ENCODE data around the gene IL27RA. TPM values are rescaled to one million over a fixed set of nuclear protein-coding genes. Genes with fewer than 3 reads are reported as not detected.
"Not testable (repeated sequence)": the region's sequence is repeated elsewhere in the genome, so short reads cannot be mapped to it uniquely, and the experiment has no call there.

Gene IL27RA
- total RNA-seq, 1 donor from 2014 or later, result 76.6 TPM

DNA sequence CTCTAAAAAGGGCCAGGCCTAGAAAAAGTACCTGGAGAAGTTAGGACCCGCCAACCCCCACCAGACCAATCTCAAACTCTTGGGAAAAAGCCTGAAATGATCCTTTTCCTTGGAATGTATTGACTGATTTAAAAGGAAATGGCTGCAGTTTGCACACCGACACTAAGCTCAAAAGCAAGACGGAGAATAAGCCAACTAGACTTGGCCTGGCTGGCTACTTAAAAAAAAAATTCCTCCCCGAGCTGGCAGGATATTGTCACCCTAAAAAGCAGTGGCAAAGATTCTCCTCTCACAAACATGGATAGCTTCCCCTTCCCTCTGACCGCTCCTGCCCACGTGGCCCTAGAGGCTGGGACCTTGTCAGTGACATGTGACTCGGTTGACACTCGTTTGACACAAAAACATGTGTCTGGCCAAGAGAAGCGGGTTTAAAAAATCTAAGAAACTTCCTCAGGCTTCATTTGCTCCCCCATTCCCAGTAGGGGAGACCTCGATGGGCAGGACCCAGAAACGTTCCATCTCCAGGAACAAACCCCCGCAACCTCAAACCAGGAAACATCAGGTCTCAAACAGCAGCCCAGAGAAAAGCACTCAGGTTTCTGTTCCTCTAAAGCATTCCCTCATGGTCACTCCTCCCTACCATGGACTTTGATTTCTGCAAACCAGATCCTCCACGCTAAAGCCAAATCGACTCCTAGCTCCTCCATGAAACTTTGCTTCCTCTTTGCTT is 26.8 kb upstream of the IL27RA start:
- Mint-ChIP-seq H3K4me1 (ENCODE audit: low read depth) (peaks cover 38% of the 10 kb centered on the region), H3K27ac (peak overlapping the region; percentile 90), H3K9me3 (no peaks in the 10 kb centered on the region), H3K36me3 (ENCODE audit: low read depth) (peaks cover 7% of the 10 kb centered on the region), H3K4me3 (ENCODE audit: low read depth) (peak overlapping the region; percentile 80), H3K27me3 (ENCODE audit: low read depth) (no peaks in the 10 kb centered on the region)
- intact Hi-C loops (cut with micrococcal nuclease), result loop anchor here (1.0 to 5.0 kb wide), 2 partner anchors 52 to 68 kb away; partner anchors contain the start of genes DCAF15 and MISP3
- no peak for DNase-seq (ENCODE audit: low spot score)

DNA sequence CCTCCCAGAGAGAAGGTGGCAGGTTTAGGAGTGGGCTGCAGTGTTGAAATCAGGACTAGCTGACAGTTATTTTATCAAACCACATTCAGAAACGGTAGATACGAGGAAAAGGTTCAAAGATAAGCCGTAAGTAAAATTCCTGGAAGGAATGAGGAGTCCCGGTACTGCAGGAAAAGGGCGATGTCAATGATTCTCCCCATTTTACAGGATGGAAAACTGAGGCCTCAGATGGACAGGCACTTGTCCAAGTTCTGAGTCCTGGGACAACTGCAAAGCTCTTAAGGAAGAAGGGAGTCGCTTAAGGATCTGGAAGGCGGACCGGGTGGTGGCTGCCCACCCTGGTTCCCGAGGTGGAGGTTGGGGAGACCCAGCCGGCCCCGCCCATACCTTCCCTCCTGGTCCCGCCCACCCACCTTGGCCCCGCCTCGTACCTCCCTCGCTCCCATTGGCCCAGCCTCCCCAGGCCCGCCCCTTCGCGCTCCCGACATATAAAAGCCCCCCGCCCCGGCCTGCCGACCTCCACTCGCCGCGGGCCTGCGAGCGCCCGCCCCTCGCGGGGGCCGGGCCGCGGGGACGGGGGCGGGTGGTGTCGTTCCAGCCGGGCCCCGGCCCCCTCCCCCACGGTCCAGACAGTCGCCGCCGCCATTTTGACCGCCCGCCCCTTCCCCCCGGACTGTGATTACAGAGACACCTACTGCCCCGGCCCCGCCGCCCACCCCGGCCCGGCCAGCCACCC is 26.0 kb upstream of the IL27RA start:
- DNase-seq (ENCODE audit: low spot score), result peak; percentile 84
- peaks cover 38% of the 10 kb centered on the region for H3K4me1 Mint-ChIP-seq (ENCODE audit: low read depth)
- H3K27me3 Mint-ChIP-seq (ENCODE audit: low read depth), result no peaks in the 10 kb centered on the region
- intact Hi-C loops (cut with micrococcal nuclease), result loop anchor here (1.0 to 5.0 kb wide), 4 partner anchors 19 to 125 kb away; partner anchors contain the start of genes DCAF15 and MISP3
- H3K27ac Mint-ChIP-seq, result peak overlapping the region; percentile 90
- peaks cover 4% of the 10 kb centered on the region for H3K36me3 Mint-ChIP-seq (ENCODE audit: low read depth)
- H3K9me3 Mint-ChIP-seq, result no peaks in the 10 kb centered on the region
- H3K4me3 Mint-ChIP-seq (ENCODE audit: low read depth), result peak overlapping the region; percentile 80

DNA sequence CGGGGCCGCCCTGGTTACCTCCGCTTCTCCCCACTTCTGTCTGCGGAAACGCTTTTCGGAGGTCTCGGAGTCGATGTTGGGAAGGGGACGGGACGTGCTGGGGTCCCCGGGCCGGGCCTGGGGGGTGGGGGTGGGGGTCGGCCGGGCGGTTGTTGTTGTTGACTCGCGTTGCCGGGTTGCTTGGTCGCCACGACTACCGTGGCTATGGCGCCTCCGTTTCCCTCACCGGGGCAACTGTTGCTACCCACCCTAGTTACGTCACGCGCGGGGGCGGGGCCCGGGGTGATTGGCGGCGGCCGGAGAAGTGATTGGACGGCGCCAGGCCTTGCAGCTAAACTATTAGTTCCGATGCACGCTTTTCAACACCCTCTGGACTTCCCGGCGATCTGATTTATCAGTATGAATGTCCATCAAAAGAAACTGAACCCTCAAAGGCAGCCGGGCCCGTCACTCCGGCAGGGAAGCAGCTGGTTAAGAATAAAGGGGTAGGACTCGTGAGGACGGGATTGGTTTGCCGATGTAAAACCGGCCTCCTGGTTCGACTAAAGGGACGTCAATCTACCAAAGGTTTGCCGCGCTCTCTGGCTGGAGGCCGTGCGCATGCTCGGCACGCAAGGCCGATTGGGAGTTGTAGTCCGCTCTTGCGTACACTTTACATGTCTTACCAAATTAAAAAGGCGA is 25.3 kb upstream of the IL27RA start, which contains the start of gene RFX1:
Gene RFX1 (minus strand): TSS at position 236 of the 681 bp plus-strand sequence. CDS start 12,477 bp downstream, outside the sequence.
- Mint-ChIP-seq H3K4me3 (ENCODE audit: low read depth) (peak within 1 kb of the TSS; percentile 84), H3K4me1 (ENCODE audit: low read depth) (peaks cover 34% of the 10 kb centered on the region), H3K27me3 (ENCODE audit: low read depth) (no peaks in the 10 kb centered on the region), H3K36me3 (ENCODE audit: low read depth) (peaks cover under 1% of the 10 kb centered on the region), H3K27ac (peak within 1 kb of the TSS; percentile 94), H3K9me3 (no peaks in the 10 kb centered on the region)
- intact Hi-C loops (cut with micrococcal nuclease), result loop anchor here (1.0 to 5.0 kb wide), 3 partner anchors 20 to 126 kb away; partner anchors contain the start of gene MISP3
- peak; percentile 99 for DNase-seq (ENCODE audit: low spot score)

DNA sequence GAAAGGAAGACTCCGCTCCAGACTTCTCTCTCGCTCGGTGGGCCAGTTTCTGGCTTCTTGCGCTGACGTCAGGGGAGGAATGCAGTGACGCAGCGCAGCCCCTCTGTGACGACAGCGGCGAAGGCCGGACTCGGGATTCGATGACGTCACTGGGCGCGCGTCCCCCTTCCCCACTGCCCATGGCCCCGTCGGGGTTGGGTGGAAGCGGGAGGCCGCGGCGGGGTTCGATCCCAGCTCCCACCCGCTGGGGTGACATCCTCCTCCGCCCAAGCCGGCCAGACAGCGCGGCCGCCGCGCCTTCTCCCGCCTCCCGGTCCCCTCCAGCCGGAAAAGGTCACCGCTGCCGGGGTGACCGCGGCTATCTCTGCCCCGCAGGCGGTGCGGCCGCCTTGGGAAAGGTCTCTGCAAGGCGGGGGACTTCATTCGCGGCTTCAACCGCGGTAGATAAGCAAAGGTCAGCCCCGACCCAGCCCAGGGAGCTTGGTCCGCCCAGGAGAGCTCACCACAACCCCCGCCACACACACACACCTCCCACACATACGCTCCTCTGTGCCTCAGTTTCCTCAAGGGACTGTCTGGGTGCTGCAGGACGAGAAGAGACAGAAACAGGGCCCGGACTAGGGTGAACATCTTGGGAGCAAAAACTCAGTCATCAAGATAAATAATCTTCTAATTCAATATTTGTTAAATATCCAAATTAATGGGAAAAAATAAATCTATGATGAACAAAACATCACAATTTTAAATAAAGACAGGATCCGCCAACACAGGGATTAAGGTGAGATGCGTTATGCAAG is 24.6 kb upstream of the IL27RA start:
- DNase-seq (ENCODE audit: low spot score), result no peak
- Mint-ChIP-seq H3K36me3 (ENCODE audit: low read depth) (no peaks in the 10 kb centered on the region), H3K9me3 (no peaks in the 10 kb centered on the region), H3K27ac (peak overlapping the region; percentile 94), H3K4me1 (ENCODE audit: low read depth) (peaks cover 31% of the 10 kb centered on the region), H3K4me3 (ENCODE audit: low read depth) (peak overlapping the region; percentile 84), H3K27me3 (ENCODE audit: low read depth) (no peaks in the 10 kb centered on the region)
- intact Hi-C loops (cut with micrococcal nuclease), result loop anchor here (1.0 to 5.0 kb wide), 3 partner anchors 21 to 127 kb away; partner anchors contain the start of gene MISP3

DNA sequence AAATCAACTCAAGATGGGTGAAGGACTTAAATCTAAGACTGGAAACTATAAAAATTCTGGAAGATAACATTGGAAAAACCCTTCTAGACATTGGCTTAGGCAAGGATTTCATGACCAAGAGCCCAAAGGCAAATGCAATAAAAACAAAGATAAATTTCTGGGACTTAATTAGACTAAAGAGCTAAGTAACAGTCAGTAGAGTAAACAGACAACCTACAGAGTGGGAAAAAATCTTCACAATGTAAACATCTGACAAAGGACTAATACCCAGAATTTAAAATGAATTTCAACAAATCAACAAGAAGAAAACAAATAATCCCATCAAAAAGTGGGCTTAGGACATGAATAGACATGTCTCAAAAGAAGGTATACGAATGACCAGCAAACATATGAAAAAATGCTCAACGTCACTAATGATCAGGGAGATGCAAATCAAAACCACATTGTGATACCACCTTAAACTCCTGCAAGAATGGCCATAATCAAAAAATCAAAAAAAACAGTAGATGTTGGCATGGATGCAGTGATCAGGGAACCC is 19.1 kb upstream of the IL27RA start:
- Mint-ChIP-seq H3K27me3 (ENCODE audit: low read depth) (peaks cover 4% of the 10 kb centered on the region), H3K4me1 (ENCODE audit: low read depth) (peaks cover 3% of the 10 kb centered on the region), H3K9me3 (no peaks in the 10 kb centered on the region), H3K4me3 (ENCODE audit: low read depth) (no peak overlapping the region), H3K36me3 (ENCODE audit: low read depth) (no peaks in the 10 kb centered on the region), H3K27ac (no peak overlapping the region)
- DNase-seq (ENCODE audit: low spot score), result no peak
- intact Hi-C loops (cut with micrococcal nuclease), result no loop called here

DNA sequence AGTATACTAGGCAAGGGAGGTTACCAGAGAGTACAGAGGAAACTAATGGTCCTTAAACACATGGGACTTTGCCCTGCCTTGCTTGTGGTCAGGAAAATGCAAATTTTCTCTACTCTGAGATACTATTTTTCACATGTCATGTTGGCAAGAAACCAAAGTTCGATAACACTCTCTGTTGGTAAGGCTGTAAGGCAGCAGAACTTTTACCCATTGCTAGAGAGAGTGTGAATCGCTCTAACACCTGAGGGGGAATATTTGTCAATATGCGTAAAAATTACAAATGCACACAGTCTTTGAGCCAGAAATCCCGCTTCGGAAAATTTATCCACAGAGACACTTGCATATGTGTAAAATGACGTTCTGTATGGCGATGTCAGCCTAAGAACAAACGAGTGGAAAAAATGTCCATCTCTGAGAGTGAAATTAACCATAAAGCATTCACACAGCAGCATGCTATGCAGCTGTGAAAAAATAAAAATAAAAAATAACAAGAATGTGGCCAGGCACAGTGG is 16.0 kb upstream of the IL27RA start:
- intact Hi-C loops (cut with micrococcal nuclease), result no loop called here
- Mint-ChIP-seq H3K27me3 (ENCODE audit: low read depth) (peaks cover 4% of the 10 kb centered on the region), H3K9me3 (no peaks in the 10 kb centered on the region), H3K4me1 (ENCODE audit: low read depth) (peaks cover 6% of the 10 kb centered on the region), H3K27ac (no peak overlapping the region), H3K4me3 (ENCODE audit: low read depth) (no peak overlapping the region), H3K36me3 (ENCODE audit: low read depth) (no peaks in the 10 kb centered on the region)
- DNase-seq (ENCODE audit: low spot score), result no peak

DNA sequence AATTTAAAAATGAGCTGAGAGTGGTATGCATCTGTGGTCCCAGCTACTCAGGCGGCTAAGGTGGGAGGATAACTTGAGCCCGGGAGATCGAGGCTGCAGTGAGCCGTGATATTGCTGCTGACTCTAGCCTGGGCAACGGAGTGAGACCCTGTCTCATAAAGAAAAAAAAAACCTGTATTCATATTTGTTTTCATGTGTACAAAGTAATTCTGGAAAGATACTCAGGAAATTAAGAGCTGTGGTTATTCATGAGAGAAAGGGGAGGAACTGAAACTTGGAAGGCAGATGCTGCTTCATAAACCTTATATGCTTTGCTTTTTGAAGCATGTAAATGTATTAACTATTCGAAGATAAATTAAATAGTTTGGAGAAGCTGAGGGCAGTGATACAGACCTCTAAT is 12.5 kb upstream of the IL27RA start:
- DNase-seq (ENCODE audit: low spot score), result no peak
- intact Hi-C loops (cut with micrococcal nuclease), result no loop called here
- no peak overlapping the region for H3K27ac Mint-ChIP-seq
- no peaks in the 10 kb centered on the region for H3K36me3 Mint-ChIP-seq (ENCODE audit: low read depth)
- H3K27me3 Mint-ChIP-seq (ENCODE audit: low read depth), result no peaks in the 10 kb centered on the region
- H3K9me3 Mint-ChIP-seq, result no peaks in the 10 kb centered on the region
- H3K4me3 Mint-ChIP-seq (ENCODE audit: low read depth), result no peak overlapping the region
- peaks cover 11% of the 10 kb centered on the region for H3K4me1 Mint-ChIP-seq (ENCODE audit: low read depth)

DNA sequence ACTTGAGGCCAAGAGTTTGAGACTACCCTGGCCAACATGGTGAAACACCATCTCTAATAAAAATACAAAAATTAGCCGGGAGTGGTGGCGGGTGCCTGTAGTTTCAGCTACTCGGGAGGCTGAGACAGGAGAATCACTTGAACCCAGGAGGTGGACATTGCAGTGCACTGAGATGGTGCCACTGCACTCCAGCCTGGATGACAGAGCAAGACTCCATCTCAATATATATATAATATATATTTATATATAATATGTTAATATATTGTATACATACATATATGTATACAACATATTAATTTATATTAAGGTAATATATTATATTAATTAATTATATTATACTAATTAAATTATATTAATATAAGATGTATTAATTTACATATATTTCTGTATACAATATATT is 11.8 kb upstream of the IL27RA start:
- not testable (repeated sequence) for H3K9me3 Mint-ChIP-seq; H3K27ac Mint-ChIP-seq; H3K4me3 Mint-ChIP-seq (ENCODE audit: low read depth)

DNA sequence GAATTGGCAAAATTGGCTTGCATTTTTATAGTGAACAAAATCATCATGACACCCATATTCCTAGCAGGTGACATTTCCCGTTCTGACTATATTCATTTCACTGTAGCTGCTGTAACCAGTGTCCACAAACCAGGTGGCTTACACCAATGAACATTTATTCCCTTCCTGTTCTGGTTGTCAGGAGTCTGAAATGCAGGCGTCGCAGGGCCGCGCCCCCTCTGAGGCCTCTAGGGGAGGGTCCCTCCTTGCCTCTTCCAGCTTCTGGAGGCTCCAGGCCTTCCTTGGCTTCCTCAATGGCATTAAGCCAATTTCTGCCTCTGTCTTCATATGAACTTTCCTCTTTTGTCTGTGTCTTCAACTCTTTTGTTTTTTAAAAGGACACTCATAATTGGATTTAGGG is 10.1 kb upstream of the IL27RA start:
- H3K36me3 Mint-ChIP-seq (ENCODE audit: low read depth), result no peaks in the 10 kb centered on the region
- H3K27ac Mint-ChIP-seq, result no peak overlapping the region
- H3K4me3 Mint-ChIP-seq (ENCODE audit: low read depth), result no peak overlapping the region
- intact Hi-C loops (cut with micrococcal nuclease), result no loop called here
- DNase-seq (ENCODE audit: low spot score), result no peak
- no peaks in the 10 kb centered on the region for H3K9me3 Mint-ChIP-seq
- no peaks in the 10 kb centered on the region for H3K27me3 Mint-ChIP-seq (ENCODE audit: low read depth)
- peaks cover 9% of the 10 kb centered on the region for H3K4me1 Mint-ChIP-seq (ENCODE audit: low read depth)

More for the DNA sequence above, 11.8 kb upstream of the IL27RA start:
- H3K27me3 Mint-ChIP-seq (ENCODE audit: low read depth); DNase-seq (ENCODE audit: low spot score); intact Hi-C loops (cut with micrococcal nuclease); H3K36me3 Mint-ChIP-seq (ENCODE audit: low read depth): not testable (repeated sequence)
- H3K4me1 Mint-ChIP-seq (ENCODE audit: low read depth), result peaks cover 11% of the 10 kb centered on the region

DNA sequence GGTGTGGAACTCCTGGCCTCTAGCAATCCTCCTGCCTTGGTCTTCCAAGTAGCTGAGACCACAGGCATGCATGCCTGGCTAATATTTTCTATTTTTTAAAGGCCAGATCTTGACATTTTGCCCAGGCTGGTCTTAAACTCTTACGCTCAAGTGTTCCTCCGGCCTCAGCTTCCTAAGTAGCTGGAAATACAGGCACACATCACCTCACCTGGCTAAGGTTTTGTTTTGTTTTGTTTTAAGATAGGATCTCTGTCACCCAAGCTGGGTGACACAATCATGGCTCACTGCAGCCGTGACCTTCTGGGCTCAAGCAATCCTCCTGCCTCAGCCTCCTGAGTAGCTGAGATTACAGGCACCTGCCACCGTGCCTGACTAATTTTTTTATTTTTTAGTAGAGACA is 9.1 kb upstream of the IL27RA start:
- Mint-ChIP-seq H3K9me3 (no peaks in the 10 kb centered on the region), H3K4me3 (ENCODE audit: low read depth) (no peak overlapping the region), H3K36me3 (ENCODE audit: low read depth) (no peaks in the 10 kb centered on the region), H3K27ac (no peak overlapping the region), H3K4me1 (ENCODE audit: low read depth) (peaks cover 9% of the 10 kb centered on the region), H3K27me3 (ENCODE audit: low read depth) (no peaks in the 10 kb centered on the region)
- no peak for DNase-seq (ENCODE audit: low spot score)
- intact Hi-C loops (cut with micrococcal nuclease), result no loop called here

DNA sequence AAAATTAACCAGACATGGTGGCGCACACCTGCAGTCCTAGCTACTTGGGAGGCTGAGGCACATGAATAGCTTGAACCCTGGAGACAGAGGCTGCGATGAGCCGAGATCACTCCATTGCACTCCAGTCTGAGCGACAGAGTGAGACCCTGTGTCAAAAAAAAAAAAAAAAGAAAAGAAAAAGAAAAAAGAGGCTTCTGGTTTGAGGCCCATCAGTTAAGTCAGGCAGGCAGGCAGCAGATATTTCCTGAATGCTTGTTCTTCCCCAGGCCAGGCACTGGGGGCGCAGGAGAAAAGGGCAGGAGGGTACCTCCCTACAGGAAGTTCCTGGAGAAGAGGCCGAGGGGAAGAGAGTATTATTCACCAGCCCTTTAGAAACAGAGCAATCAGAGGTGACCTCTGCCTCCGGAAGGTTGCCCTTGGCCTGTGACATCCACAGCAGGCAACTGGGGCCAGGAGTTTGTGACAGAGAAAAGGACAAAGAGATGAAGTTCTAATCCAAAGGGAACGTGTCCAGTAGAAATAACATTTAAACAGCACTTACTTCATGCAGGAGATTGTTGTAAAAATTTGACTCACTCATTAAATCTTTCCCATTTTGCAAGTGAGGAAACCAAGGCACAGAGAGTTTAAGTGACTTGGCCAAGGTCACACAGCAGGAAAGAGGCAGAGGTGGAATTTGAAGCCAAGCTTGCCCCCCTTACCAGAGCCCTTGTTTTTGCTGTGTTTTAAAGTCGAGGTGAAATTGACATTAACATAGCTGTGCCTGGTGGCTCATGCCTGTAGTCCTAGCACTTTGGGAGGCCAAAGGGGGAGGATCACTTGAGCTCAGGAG is 7.9 kb upstream of the IL27RA start:
- intact Hi-C loops (cut with micrococcal nuclease), result no loop called here
- no peaks in the 10 kb centered on the region for H3K36me3 Mint-ChIP-seq (ENCODE audit: low read depth)
- peaks cover 9% of the 10 kb centered on the region for H3K4me1 Mint-ChIP-seq (ENCODE audit: low read depth)
- DNase-seq (ENCODE audit: low spot score), result no peak
- no peaks in the 10 kb centered on the region for H3K9me3 Mint-ChIP-seq
- no peak overlapping the region for H3K27ac Mint-ChIP-seq
- no peak overlapping the region for H3K4me3 Mint-ChIP-seq (ENCODE audit: low read depth)
- no peaks in the 10 kb centered on the region for H3K27me3 Mint-ChIP-seq (ENCODE audit: low read depth)

Data from activated T-helper 2 cell treated with anti-CD3 and anti-CD28 coated beads, Interferon-gamma antibody, Interleukin-2, Interleukin-4, amounts not matched to agents 10 μg/mL and 5 μg/mL and 100 μg/mL, durations not matched to agents 14 hours and 24 hours and 36 hours (primary cell).